ENCODE results near the gene FCRL3. TPM values are rescaled to one million over a fixed set of nuclear protein-coding genes. Genes with fewer than 3 reads are reported as not detected.
"Not testable (repeated sequence)": the region's sequence is repeated elsewhere in the genome, so short reads cannot be mapped to it uniquely, and the experiment has no call there.

The FCRL3 gene, protein sequence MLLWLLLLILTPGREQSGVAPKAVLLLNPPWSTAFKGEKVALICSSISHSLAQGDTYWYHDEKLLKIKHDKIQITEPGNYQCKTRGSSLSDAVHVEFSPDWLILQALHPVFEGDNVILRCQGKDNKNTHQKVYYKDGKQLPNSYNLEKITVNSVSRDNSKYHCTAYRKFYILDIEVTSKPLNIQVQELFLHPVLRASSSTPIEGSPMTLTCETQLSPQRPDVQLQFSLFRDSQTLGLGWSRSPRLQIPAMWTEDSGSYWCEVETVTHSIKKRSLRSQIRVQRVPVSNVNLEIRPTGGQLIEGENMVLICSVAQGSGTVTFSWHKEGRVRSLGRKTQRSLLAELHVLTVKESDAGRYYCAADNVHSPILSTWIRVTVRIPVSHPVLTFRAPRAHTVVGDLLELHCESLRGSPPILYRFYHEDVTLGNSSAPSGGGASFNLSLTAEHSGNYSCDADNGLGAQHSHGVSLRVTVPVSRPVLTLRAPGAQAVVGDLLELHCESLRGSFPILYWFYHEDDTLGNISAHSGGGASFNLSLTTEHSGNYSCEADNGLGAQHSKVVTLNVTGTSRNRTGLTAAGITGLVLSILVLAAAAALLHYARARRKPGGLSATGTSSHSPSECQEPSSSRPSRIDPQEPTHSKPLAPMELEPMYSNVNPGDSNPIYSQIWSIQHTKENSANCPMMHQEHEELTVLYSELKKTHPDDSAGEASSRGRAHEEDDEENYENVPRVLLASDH
- total RNA-seq, result not detected

DNA sequence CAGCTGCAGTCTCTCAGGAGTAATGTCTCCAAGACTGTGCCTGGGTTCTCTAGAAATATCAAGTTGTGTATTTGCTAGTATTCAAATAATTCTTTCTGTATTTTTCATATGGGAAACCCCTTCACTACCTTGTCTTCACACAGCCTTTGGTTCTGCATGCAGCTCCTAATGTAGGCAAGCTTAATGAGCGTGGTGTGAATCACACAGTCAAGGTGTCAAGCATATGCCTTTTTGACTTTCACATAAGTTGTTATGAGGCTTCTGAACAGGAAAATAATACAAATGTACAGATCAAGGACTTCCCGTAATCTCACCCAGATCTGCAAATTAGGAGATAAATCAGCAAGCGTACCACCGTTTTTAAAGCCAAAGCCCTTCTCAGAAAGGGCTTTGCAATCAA lies at the start of gene FCRL3:
FCRL3 (minus strand) TSS at position 38 of the 400 bp plus-strand sequence. CDS start 280 bp downstream, outside the sequence.
- DNase-seq (ENCODE audit: low spot score), result no peak
- ATAC-seq, result no peak

DNA sequence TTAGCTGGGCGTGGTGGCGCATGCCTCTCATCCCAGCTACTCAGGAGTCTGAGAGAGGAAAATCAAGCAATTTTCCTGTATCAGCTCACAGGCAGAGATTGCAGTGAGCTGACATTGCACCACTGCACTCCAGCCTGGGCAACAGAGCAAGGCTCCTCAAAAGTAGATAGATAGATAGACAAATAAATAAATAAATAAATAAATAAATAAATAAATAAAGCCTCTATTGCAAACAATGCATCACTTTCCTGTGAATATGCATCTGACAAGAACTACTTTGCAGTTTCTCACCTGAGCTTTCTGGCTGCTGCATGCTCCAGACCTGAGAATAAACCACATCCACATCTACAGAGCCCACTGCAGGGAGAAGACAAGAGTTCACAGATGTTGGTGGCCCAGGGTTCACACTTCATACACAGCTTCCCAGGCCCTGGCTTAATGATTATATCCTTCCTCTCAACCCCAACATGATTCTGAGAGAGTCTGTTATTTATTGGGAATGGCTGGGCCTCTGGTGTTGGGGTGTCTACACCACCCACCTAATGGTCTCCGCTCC lies 47.8 kb upstream of the FCRL3 start:
- ATAC-seq, result no peak
- DNase-seq (ENCODE audit: low spot score), result no peak

DNA sequence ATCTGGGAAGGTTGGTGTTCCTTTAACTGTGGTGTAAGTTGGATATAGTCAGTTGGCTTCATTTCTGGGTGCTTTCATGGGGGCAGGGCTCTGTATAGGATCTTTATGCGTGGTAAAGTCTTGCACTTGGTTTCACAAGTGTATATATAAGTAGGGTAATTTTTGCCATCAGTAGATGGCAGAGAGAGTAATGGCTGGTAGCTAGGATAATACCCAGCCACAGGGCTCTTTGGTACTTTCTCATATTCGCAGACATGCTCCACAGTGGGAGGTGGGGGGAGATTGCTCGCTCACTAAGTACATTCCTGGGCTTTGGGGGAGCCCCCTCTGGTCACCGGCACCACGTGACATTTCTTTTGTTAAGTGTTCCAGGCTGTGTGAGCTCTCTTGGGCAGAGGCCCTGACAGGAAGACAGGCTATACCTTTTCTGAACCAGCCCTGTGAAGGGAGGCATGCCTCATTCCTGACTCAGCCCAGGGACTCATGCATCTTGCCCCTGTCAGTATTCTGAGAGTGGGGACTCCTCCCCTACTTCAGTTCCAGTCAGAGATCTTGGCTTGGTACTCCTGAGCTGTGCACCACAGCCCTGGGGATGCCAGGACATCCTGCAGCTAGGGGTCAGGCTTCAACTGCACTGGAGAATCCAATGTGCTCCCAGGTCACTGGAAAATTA lies 38.8 kb upstream of the FCRL3 start:
- no peak for DNase-seq (ENCODE audit: low spot score)
- no peak for ATAC-seq

DNA sequence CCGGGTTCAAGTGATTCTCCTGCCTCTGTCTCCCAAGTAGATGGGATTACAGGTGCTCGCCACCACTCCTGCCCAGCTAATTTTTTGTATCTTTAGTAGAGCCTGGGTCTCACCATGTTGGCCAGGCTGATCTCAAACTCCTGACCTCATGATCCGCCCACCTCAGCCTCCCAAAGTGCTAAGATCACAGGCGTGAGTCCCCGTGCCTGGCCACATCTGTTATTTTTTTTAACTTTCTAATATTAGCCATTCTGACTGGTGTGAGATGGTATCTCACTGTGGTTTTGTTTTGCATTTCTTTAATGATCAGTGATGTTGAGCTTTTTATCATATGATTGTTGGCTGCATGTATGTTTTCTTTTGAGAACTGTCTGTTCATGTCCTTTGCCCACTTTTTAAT lies 35.4 kb upstream of the FCRL3 start:
- ATAC-seq; DNase-seq (ENCODE audit: low spot score): not testable (repeated sequence)

DNA sequence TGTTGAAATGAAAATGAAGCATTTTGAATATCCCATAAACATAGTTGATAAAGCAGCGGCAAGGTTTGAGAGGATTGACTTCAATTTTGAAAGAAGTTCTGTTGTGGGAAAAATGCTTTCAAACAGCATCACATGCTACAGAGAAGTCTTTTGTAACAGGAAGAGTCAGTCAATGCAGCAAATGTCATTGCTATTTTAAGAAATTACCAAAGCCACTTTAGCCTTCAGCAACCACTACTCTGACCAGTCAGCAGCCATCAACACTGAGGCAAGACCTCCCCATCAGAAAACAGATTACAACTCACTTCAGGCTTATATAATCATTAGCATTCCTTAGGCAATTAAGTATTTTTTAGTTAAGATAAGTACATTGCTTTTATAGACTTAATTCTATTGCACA lies 33.8 kb upstream of the FCRL3 start:
- DNase-seq (ENCODE audit: low spot score) (no peak), ATAC-seq (no peak)

DNA sequence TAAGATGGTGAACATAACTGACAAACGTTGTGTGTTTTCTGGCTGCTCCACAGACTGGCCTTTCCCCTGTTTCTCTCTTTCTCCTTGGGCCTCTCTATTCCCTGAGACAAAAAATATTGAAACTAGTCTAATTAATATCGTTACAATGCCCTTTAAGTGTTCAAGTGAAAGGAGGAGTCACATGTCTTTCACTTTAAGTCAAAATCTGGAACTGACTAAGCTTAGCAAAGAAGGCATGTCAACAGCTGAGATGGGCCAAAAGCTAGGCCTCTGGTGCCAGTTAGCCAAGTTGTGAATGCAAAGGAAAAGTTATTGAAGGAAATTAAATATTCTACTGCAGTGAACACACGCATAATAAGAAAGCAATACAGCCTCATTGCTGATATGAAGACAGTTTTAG lies 32.2 kb upstream of the FCRL3 start:
- ATAC-seq (no peak), DNase-seq (ENCODE audit: low spot score) (no peak)

DNA sequence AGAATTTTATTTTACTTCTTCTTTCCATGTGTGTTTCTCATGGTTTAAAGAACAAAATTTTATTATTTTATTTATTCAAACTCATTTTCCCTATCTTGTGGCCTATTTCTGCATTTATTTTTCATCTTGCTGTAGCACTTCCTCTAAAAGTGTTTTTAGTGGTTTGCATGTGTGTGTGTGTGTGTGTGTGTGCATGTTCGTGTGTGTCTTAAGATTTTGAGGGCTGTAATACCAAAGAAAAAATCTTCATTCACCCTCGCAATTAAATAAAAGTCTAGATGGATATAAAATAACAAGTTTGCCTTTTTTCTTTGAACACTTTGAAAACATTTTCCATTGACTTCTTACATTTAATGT lies 24.6 kb upstream of the FCRL3 start:
- DNase-seq (ENCODE audit: low spot score), result no peak
- no peak for ATAC-seq

DNA sequence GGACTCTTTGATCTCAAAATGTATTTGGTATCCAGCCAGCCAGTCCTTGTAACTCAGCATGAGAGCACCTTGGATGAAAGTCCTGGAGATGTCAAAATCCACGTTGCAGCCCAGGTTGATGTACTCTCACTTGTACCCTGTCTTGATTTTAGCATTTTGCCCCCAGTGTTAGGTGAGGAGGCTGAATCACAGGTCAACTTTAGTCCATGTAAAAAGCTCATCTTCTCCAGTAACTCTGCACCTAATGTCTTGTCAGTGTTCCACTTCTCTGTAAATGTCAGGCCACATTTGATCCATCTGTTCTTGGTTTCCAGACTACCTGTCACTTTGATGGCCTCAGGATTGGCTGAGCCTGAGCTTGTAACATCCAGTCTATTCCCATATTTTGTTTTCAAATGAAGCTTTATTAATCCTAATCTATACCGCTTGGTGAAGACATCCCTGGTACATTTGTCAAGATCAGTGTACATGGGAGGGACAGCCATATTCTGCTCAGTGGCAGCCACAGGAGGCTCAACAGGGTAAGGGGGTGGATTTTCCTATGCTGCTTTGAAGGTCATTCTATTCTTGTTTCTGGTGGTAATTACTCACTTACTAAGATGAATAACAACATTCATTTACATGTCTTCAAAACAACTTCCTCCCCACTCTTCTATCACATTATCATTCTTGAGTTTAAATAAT lies 24.1 kb upstream of the FCRL3 start:
- DNase-seq (ENCODE audit: low spot score) (no peak), ATAC-seq (no peak)

DNA sequence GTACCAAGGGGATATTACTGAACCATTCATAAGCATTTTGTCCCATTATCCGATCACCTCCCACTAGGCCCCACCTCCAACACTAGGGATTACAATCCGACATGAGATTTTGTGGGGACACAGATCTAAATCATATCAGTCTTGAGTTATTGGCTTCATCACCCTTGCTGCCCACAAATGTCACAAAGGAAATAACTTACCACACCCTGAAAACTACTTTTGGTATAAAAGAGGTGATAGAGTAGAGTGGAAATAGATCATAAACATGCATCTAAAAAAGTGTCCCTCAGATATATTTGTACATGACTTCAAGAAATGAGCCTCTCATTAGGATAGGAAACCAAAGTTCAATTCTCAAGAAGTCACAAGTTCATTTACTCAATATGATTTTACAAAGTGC lies 22.6 kb upstream of the FCRL3 start:
- ATAC-seq (no peak), DNase-seq (ENCODE audit: low spot score) (no peak)

DNA sequence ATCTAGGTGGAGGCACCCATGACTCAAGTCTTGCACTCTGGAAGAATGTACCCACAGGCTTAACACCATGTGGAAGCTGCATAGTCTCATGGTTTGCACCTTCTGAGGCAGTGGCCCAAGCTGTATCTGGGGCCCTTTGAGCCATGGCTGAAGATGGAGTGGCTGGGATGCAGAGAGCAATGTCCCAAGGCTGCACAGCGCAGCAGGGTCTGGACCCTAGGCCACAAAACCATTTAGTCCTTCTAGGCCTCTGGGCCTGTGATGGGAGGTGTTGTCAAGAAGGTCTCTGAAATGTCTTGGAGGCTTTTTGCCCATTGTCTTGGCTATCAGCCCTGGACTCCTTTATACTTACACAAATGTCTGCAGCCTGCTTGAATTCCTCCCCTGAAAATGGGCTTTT lies 21.4 kb upstream of the FCRL3 start:
- ATAC-seq, result no peak
- no peak for DNase-seq (ENCODE audit: low spot score)

DNA sequence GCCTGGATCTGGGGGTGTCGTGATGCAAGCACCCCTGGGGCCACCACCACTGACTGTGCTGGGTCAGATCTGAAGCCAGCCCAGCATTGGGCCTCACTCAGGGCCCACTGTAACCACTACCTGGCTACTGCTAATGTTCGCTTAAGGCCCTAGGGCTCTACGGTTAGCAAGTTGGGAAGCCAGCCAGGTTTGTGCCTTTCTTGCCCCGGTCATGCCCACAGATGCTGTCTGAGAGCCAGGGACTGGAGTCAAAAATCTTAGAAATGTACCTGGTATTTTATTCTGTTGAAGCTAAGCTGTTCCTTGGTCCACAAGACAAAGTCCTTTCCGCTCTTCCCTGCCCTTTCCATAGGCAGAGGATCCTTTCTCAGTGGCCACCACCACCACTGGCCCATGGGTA lies 15.2 kb upstream of the FCRL3 start:
- ATAC-seq (no peak), DNase-seq (ENCODE audit: low spot score) (no peak)

DNA sequence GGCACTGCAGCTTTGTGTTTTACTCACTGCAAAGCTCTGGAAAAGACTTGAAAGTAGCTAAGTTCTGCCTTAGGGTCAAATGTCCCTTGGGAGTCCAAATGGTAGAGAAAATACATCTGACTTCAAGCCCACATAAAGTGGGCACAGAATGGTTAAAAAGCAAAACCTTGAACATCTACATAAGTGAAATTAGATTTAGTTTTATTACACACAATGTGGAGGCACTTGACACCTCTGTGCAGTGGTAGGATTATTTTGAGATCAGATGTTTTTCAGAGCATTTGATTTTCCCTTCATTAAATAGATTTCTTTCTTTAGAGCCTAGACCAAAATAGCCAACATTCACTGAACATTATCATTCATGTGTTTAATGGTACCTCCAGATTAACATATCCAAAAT lies 11.2 kb upstream of the FCRL3 start:
- DNase-seq (ENCODE audit: low spot score) (no peak), ATAC-seq (no peak)

DNA sequence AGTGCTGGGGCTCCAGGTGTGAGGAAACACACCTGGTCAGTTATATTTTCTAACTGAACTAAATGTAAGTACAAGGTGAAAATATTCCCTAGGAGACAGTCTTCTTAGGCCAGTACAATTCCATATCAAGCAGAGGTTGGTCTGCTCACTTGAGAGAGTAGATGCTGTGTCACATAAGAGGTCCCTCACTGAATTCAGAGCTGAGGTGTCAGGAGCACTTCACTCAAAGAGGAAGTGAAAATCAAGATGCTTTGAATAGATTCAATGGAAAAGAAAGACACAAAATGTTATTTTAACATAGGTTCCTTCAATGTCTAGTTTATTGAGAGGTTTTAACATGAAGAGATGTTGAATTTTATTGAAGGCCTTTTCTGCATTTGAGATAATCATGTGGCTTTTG lies 4.3 kb upstream of the FCRL3 start:
- ATAC-seq, result no peak
- no peak for DNase-seq (ENCODE audit: low spot score)

DNA sequence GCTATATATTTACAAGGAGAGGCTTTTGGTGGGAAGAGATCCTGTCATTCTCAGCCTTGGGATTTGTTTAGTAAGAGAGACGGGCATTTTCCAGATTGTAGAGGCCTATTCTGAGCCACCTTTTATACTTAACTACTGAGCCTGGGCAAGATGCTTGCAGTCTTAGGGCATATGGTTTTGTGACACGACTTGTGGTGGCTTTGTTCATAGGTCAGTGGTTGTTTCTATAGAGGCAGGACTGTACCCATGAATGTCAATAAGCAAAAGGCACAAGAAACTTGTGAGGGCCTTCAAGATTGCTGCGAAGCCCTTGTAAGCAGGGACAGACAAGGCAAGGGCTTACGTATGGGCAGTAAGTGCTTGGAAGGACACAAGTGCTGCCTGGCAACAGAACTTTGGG lies 3.4 kb upstream of the FCRL3 start:
- ATAC-seq (no peak), DNase-seq (ENCODE audit: low spot score) (no peak)

DNA sequence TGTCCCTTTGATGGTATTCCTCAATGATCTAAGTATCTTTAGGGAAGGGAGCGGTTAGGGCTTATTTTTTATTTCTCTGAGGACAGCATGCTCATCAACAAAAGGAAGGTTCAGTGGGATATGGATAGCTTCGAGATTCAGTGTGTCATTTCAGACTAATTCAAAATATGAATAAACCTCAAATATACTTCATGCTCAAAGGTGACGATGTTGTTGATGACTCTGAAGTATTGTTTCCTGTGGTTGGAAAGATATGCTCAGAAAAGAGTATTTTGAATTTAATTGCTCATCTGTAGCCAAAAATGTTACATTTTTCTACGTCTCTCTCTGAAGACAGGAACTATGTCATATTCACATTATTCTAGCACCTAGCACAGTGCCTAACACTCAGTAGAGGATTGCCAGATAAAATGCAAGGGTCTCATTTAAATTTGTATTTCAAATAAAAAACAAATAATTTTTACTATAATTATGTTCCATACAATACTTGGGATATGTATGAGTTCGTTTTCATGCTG lies 1.8 kb upstream of the FCRL3 start:
- no peak for ATAC-seq
- no peak for DNase-seq (ENCODE audit: low spot score)

DNA sequence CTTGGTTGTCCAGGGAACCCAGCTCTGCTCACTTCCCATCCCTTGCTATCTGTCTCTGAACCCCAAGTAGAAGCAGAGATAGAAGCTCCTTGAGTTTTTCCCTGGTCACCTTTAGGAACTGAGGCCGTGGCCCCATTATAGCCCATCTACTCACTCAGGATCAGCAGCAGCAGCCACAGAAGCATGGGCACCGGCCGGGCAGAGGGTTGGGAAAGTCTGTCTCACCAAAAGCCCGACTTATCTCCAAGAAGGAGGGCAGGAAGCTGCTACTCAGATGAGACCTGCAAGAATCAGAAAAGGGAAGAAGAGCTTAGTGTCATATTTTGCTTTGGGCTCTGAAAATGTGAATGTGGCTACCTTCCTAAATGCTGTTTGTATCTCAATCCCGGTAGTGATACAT lies 264 bp downstream of the FCRL3 start:
- ATAC-seq (no peak), DNase-seq (ENCODE audit: low spot score) (no peak)

DNA sequence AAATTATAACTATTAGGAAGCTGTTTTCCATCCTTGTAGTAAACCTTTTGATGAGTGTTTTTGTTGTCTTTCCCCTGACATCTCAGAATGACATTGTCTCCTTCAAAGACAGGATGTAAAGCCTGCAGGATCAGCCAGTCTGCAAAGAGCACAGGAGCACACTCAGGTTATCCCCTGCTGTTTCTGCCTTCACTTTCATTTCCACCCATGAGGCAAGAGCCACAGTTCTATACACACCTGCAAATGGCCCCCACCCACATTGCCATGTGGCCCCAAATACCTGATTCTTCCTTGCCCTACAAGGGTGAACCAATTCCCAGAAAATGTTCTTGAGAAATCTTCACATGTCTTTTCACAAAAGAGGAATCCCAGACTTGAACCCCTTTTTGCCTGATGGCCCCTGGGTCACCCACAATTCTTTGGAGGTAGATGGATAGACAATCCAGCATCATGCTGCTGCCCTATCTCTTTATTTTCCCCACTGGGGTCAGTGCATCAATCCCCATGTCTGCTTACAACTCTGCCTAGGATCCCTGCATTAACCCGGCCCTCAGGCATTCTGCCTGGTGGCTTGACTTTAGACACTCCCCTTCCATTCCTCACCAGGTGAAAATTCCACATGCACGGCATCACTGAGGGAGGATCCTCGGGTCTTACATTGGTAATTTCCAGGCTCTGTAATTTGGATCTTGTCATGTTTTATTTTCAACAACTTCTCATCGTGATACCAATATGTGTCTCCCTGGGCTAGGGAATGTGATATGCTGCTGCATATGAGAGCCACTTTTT lies 2.6 kb downstream of the FCRL3 start:
- ATAC-seq (no peak), DNase-seq (ENCODE audit: low spot score) (no peak)

DNA sequence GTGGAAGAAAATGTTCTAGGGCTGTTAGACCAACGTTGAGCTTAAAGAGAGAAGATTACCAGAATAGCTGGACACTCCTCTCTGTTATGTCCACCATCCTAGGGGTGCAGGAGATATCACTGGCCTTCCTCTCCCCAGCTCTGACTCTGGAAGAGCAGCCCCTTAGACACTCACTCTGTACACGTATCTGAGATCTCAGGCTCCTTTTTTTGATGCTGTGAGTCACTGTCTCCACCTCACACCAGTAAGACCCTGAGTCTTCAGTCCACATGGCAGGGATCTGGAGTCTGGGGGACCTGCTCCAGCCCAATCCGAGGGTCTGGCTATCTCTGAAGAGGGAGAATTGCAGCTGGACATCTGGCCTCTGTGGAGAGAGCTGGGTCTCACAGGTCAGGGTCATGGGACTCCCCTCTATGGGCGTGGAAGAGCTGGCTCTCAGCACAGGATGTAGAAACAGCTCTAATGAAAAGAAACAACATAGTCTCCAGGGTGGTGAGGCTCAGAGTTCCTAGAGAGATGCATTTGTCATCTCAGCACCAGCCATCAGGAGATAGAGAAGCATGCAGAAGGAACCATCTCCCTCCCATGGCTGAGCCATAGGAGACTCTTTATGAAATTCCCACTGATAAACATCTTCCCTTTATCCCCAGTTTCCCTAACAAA lies 3.5 kb downstream of the FCRL3 start:
- no peak for ATAC-seq
- no peak for DNase-seq (ENCODE audit: low spot score)

DNA sequence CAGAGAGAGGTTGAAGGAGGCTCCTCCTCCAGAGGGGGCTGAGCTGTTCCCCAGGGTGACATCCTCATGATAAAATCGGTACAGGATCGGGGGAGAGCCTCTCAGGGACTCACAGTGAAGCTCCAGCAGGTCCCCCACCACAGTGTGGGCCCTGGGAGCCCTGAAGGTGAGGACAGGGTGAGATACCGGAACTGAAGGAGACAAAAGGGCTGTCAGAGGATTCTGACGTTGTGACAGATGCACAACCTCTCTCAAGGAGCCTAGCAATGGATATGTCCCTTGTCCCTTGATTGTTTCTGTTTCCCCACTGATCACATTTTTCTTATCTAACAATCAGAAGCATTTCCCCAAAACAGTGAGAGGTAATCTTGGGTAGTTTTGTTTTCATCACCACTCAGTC lies 5.2 kb downstream of the FCRL3 start:
- DNase-seq (ENCODE audit: low spot score) (no peak), ATAC-seq (no peak)
